ENCODE results near the gene EXOC2. TPM values are rescaled to one million over a fixed set of nuclear protein-coding genes. Genes with fewer than 3 reads are reported as not detected.

Gene EXOC2
- total and polyA plus RNA-seq, 2 donors (not counting 3 experiments of a cell fraction or from before 2014, with no cell fraction given): 18.2 to 30.8 TPM

DNA sequence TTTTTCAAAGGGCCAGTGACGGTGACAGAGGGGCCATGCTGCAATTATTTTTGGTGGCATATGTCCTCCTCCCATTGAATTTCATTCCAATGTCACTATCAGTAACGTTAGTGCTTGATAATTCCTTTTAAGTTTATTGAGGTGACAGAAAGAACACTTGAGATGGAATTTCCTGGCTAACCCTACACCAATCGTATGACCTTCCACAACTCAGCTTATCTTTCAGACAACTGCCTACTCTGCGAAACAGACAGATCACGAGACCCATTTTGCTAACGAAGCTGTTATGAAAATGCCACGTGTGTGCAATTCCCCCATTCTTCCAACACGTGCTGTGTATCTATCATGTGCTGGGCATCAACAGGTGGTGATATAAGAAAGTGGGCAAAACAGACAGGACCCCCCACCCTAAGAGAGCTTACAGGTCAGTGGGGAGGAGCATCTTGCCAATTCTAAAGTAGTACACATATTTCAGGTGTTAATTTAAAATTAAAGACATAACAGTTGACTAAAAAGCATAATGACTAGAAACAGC is 188.4 kb downstream of the EXOC2 start:
- no peak for FAIRE-seq

DNA sequence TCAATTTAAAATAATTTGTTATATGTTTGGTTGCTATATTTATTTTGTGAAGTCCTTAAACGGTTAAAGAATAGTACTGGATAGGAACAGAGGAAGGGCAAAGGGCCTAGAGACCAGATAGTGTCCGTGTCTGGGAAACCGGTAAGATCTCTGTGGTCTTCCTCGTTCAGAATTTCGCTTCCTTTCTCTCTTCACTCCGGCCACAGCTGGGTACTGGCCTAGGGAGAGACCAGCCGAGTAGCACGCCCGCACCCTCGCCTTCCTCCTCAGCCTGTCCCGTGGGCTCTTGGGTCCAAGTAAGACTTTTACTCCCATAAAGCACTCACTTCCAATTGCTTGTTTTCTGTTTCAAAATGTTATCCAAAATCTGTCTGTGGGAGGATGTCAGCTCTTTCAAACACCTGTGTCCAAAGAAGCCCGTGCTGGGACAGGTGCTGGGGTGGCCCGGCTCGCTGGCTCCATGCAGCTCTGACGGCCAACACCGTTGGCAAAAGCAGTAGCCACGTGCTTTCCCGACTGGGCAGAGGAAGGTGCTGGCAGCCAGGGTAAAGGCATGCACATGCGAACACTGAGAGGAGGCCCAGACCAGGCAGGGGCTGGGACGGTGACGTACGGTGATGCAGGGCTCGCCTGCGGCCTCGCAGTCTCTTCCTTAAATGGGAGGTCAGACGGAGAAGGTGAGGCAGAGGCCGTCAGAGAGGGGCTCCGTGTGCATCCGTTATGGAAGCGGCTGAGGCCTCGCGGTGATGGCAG is 189.2 kb downstream of the EXOC2 start:
- H3K27ac ChIP-seq (ENCODE audit: insufficient read depth, low read depth, low read length): no peak overlapping the region
- peaks cover 0 to 2% of the 10 kb centered on the region in 2 experiments for H3K36me3 ChIP-seq (ENCODE audit: control insufficient read depth in 2 of 2, extremely low read depth in 1 of 2, insufficient read depth in 2 of 2, low read length in 2 of 2)
- CTCF ChIA-PET: no interaction called here
- no peak for DNase-seq (ENCODE audit: low read depth, low spot score)
- no peak overlapping the region for H2AFZ ChIP-seq (ENCODE audit: low read depth, low read length)
- POLR2A ChIA-PET: no interaction called here
- TF ChIP-seq, protein P1, sequence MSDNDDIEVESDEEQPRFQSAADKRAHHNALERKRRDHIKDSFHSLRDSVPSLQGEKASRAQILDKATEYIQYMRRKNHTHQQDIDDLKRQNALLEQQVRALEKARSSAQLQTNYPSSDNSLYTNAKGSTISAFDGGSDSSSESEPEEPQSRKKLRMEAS (IDR thresholded peaks at IDR 0.05; ENCODE audit: insufficient read depth, insufficient read length): no peak
- no peak for TF ChIP-seq MYC (IDR thresholded peaks at IDR 0.05; ENCODE audit: low read depth, low read length)
- TF ChIP-seq POLR2AphosphoS5 (IDR thresholded peaks at IDR 0.05; ENCODE audit: insufficient read depth, low read depth, low read length): no peak
- no peak for TF ChIP-seq FOS (IDR thresholded peaks at IDR 0.05; ENCODE audit: borderline replicate concordance, insufficient read depth, low read length)
- TF ChIP-seq, protein P2, sequence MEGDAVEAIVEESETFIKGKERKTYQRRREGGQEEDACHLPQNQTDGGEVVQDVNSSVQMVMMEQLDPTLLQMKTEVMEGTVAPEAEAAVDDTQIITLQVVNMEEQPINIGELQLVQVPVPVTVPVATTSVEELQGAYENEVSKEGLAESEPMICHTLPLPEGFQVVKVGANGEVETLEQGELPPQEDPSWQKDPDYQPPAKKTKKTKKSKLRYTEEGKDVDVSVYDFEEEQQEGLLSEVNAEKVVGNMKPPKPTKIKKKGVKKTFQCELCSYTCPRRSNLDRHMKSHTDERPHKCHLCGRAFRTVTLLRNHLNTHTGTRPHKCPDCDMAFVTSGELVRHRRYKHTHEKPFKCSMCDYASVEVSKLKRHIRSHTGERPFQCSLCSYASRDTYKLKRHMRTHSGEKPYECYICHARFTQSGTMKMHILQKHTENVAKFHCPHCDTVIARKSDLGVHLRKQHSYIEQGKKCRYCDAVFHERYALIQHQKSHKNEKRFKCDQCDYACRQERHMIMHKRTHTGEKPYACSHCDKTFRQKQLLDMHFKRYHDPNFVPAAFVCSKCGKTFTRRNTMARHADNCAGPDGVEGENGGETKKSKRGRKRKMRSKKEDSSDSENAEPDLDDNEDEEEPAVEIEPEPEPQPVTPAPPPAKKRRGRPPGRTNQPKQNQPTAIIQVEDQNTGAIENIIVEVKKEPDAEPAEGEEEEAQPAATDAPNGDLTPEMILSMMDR (IDR thresholded peaks at IDR 0.05; ENCODE audit: extremely low read depth in 1 of 2, insufficient read depth in 1 of 2, low read depth in 1 of 2, low read length in 2 of 2): no peak
- TF ChIP-seq GATA2 (IDR thresholded peaks at IDR 0.05; ENCODE audit: insufficient read depth, insufficient read length, low read depth, low read length): no peak
- no peak for TF ChIP-seq EZH2 (IDR thresholded peaks at IDR 0.05; ENCODE audit: borderline replicate concordance, low read depth, low read length, severe bottlenecking)
- TF ChIP-seq JUN (IDR thresholded peaks at IDR 0.05; ENCODE audit: borderline replicate concordance, insufficient read depth, insufficient read length, low read depth): no peak
- TF ChIP-seq POLR2A (IDR thresholded peaks at IDR 0.05; ENCODE audit: low read depth, low read length): no peak
- intact Hi-C loops (cut with micrococcal nuclease) (loop anchor here (10.0 kb wide), 1 partner anchor 1991 kb away; no protein-coding TSS in a partner anchor), dilution Hi-C loops (cut with MboI; ENCODE audit: extremely low pct_ligation_motif_present, low sequenced_read_pairs) (no loop called here)
- no peak overlapping the region for H3K4me2 ChIP-seq (ENCODE audit: insufficient read depth, low read length)
- H4K20me1 ChIP-seq (replicated peaks; ENCODE audit: control insufficient read depth, extremely low read depth, insufficient read depth, low read length): no peaks in the 10 kb centered on the region
- H3K9ac ChIP-seq (replicated peaks; ENCODE audit: extremely low read depth, insufficient read depth, low read length): no peak overlapping the region
- H3K9me3 ChIP-seq (replicated peaks; ENCODE audit: control insufficient read depth, insufficient read depth, low read length): no peaks in the 10 kb centered on the region
- no peaks in the 10 kb centered on the region for H3K27me3 ChIP-seq (ENCODE audit: control insufficient read depth in 2 of 2, insufficient read depth in 2 of 2, low read length in 2 of 2)
- no peaks in the 10 kb centered on the region for H3K9me1 ChIP-seq (replicated peaks; ENCODE audit: control insufficient read depth, extremely low read depth, insufficient read depth, low read length)
- H3K4me1 ChIP-seq (ENCODE audit: control insufficient read depth, extremely low read depth, insufficient read depth, low read length): no peaks in the 10 kb centered on the region
- no peak overlapping the region for H3K4me3 ChIP-seq (replicated peaks in 1 of 3; ENCODE audit: insufficient read depth in 1 of 3, low read depth in 1 of 3, low read length in 3 of 3)
- BruUV-seq (replicated peaks): no TSS peak
- no peak for FAIRE-seq
- no peaks in the 10 kb centered on the region for H3K79me2 ChIP-seq (ENCODE audit: control insufficient read depth, insufficient read depth, low read length)

More for the DNA sequence above, 188.4 kb downstream of the EXOC2 start:
- Histone ChIP-seq H2AFZ (ENCODE audit: low read depth, low read length) (no peak overlapping the region), H3K9me3 (replicated peaks; ENCODE audit: control insufficient read depth, insufficient read depth, low read length) (no peaks in the 10 kb centered on the region), H3K9me1 (replicated peaks; ENCODE audit: control insufficient read depth, extremely low read depth, insufficient read depth, low read length) (no peaks in the 10 kb centered on the region), H3K4me1 (ENCODE audit: control insufficient read depth, extremely low read depth, insufficient read depth, low read length) (no peaks in the 10 kb centered on the region), H4K20me1 (replicated peaks; ENCODE audit: control insufficient read depth, extremely low read depth, insufficient read depth, low read length) (no peaks in the 10 kb centered on the region), H3K79me2 (ENCODE audit: control insufficient read depth, insufficient read depth, low read length) (no peaks in the 10 kb centered on the region), H3K4me3 (replicated peaks in 1 of 3; ENCODE audit: insufficient read depth in 1 of 3, low read depth in 1 of 3, low read length in 3 of 3) (no peak overlapping the region), H3K27ac (ENCODE audit: insufficient read depth, low read depth, low read length) (no peak overlapping the region), H3K27me3 (ENCODE audit: control insufficient read depth in 2 of 2, insufficient read depth in 2 of 2, low read length in 2 of 2) (no peaks in the 10 kb centered on the region), H3K36me3 (ENCODE audit: control insufficient read depth in 2 of 2, extremely low read depth in 1 of 2, insufficient read depth in 2 of 2, low read length in 2 of 2) (peaks cover 0 to 2% of the 10 kb centered on the region in 2 experiments), H3K4me2 (ENCODE audit: insufficient read depth, low read length) (no peak overlapping the region), H3K9ac (replicated peaks; ENCODE audit: extremely low read depth, insufficient read depth, low read length) (no peak overlapping the region)
- intact Hi-C loops (cut with micrococcal nuclease) (loop anchor here (10.0 kb wide), 1 partner anchor 1990 kb away; no protein-coding TSS in a partner anchor), dilution Hi-C loops (cut with MboI; ENCODE audit: extremely low pct_ligation_motif_present, low sequenced_read_pairs) (no loop called here)
- POLR2A ChIA-PET: no interaction called here
- DNase-seq (ENCODE audit: low read depth, low spot score): no peak
- BruUV-seq (replicated peaks): no TSS peak
- TF ChIP-seq FOS (IDR thresholded peaks at IDR 0.05; ENCODE audit: borderline replicate concordance, insufficient read depth, low read length): no peak
- CTCF ChIA-PET: no interaction called here
